Heart right ventricle (tissue), 16 donors: Measurements from ENCODE around the gene CHRNA4. TPM values are rescaled to one million over a fixed set of nuclear protein-coding genes. Genes with fewer than 3 reads are reported as not detected.

Source experiments
- ATAC-seq, 8 donors: fragments of 200-7000 bp; cut with Tn5 transposase; one replicate each; pipeline ENCODE4 v1.9.1; 2020; ENCODE audit warnings: mild to moderate bottlenecking in 8 of 8, moderate library complexity in 8 of 8, moderate number of reproducible peaks in 1 of 8
- DNase-seq, 2 donors: peaks; one replicate each; pipeline ENCODE4 v3.0.0-alpha.2; 2020
- H3K27ac ChIP-seq, 10 donors: fragments of 200-600 bp; sonication (generic) in 2 of 10; one replicate each; pipeline versions ENCODE4 v1.5.0 to v1.8.0; 2020 to 2022; ENCODE audit warnings: mild to moderate bottlenecking in 3 of 10
- H3K27me3 ChIP-seq, 7 donors: fragments of 200-600 bp; one replicate each; pipeline ENCODE4 v1.8.0; 2021 to 2022; ENCODE audit warnings: mild to moderate bottlenecking in 2 of 7
- H3K36me3 ChIP-seq, 9 donors: fragments of 200-600 bp; sonication (generic) in 1 of 9; one replicate each; pipeline versions ENCODE4 v1.5.0 to v1.8.0; 2020 to 2022; ENCODE audit warnings: mild to moderate bottlenecking in 2 of 9
- H3K4me1 ChIP-seq, 9 donors: fragments of 200-600 bp; sonication (generic) in 1 of 9; one replicate each; pipeline versions ENCODE4 v1.5.0 to v1.8.0; 2020 to 2022; ENCODE audit warnings: mild to moderate bottlenecking in 4 of 9
- H3K4me3 ChIP-seq, 10 donors: fragments of 200-600 bp; sonication (generic) in 2 of 10; one replicate each; pipeline versions ENCODE4 v1.5.0 to v1.8.0; 2020 to 2022; ENCODE audit warnings: mild to moderate bottlenecking in 7 of 10, moderate library complexity in 2 of 10
- H3K9me3 ChIP-seq, 11 donors: fragments of 200-600 bp in 10 of 11; sonication (generic) in 2 of 11; one replicate each; pipeline versions ENCODE4 v1.5.0 to v1.8.0; 2013 to 2022; ENCODE audit warnings: mild to moderate bottlenecking in 2 of 11, control low read depth in 1 of 11, moderate library complexity in 1 of 11
- CTCF ChIP-seq, 9 donors: fragments of 200-600 bp; sonication (generic) in 2 of 9; IDR thresholded peaks; one replicate each; pipeline versions ENCODE4 v1.5.0 to v1.8.0; 2021 to 2022; ENCODE audit warnings: antibody characterized with exemption in 9 of 9, mild to moderate bottlenecking in 5 of 9, moderate library complexity in 1 of 9
- WGBS, 2 donors: extraction: QIAGEN DNeasy Blood & Tissue Kit; methylation state at CpG; one replicate each; pipeline ENCODE4 v1.1.7; 2013; ENCODE audit warnings: inconsistent platforms in 1 of 2; 5-methylcytosine and 5-hydroxymethylcytosine counted together
- intact Hi-C, 10 donors: fragments of 100-400 bp; cut with DNase I; formaldehyde crosslinking; loops; one replicate each; pipeline versions ENCODE4 v1.11.1 to v1.14.2; 2022
- polyA plus RNA-seq, 2 donors: library from polyadenylated mRNA; stranded (reverse); fragments of 200-250 nt; gene quantifications; one replicate each; pipeline ENCODE4 v1.2.3, GENCODE V29; 2013
- total RNA-seq, 10 donors: library from RNA; stranded (reverse); fragmentation: NEBNext Ultra II Directional in 3 of 10; extraction: Animal tissue kit (Norgen Biotek cat#: 25700) in 3 of 10; gene quantifications; one replicate each; pipeline versions ENCODE4 v1.2.1 to v1.2.4, GENCODE V29; 2021 to 2023
- donor health status: Arrhythmogenic right ventricular cardiomyopathy.
- donor health status: ischemic (EF 13 %, LVEDD 7.1; RV severe dilation, severe dysfunction).
- donor health status: healthy with polysubstance abuse.
- donor health status: DM: no; HTN: yes; CAD: no.
- donor health status: DM: no; HTN: no; CAD: no.
- donor health status: ischemic (EF 25% LVEDD 6.9; RV normal size, moderate dysfunction).
- donor health status: ischemic (EF 25% LVEDD 5.7; RV mildly dilated, moderate dysfunction).
- donor health status: healthy.
- donor health status: DM: yes; HTN: yes; CAD: no.
- donor health status: Ischemic cardiomyopathy.
- donor health status: ischemic (EF 35%, LVEDD 5.7; RV mildly dilated, moderate dysfunction).
- donor health status: nonischemic (EF 11% LVEDD 7.7; RV severe dilation, severe dysfunction).
- donor health status: DM: yes; HTN: yes; CAD: no.
- donor health status: PGD.
- donor health status: ischemic (EF 29% LVEDD 5.4; RV normal size, mild dysfunction).
- donor health status: nonischemic (EF 23%, LVEDD 6.1; RV moderate dilation, normal function).

Gene CHRNA4
- total and polyA plus RNA-seq, 12 donors: 0.06 to 1.5 (median 0.90) TPM; not detected in 4

GRCh38 chr20:63333241-63333836 is 27.8 kb downstream of the CHRNA4 start:
- H3K27me3 ChIP-seq: peaks cover 0 to 61% (median 46%) of the 10 kb centered on the region in 7 donors
- DNase-seq (peak in 1 of 2 donors; percentile 11), ATAC-seq (no peak)
- no peak overlapping the region for H3K4me3 ChIP-seq
- peaks cover 0 to 9% (median 0%) of the 10 kb centered on the region in 11 donors for H3K9me3 ChIP-seq
- 88 to 89% methylated on average over 19 of the region's 19 CpGs for WGBS, 2 donors
- no peak overlapping the region for H3K27ac ChIP-seq
- no peaks in the 10 kb centered on the region for H3K36me3 ChIP-seq
- TF ChIP-seq CTCF (IDR thresholded peaks at IDR 0.05): no peak
- H3K4me1 ChIP-seq: peaks cover 0 to 5% (median 0%) of the 10 kb centered on the region in 9 donors
- intact Hi-C loops: no loop called here

GRCh38 chr20:63332488-63333240 is 28.5 kb downstream of the CHRNA4 start:
- Histone ChIP-seq H3K36me3 (no peaks in the 10 kb centered on the region), H3K4me3 (no peak overlapping the region), H3K27me3 (peaks cover 0 to 59% (median 42%) of the 10 kb centered on the region in 7 donors), H3K9me3 (peaks cover 0 to 9% (median 0%) of the 10 kb centered on the region in 11 donors), H3K27ac (no peak overlapping the region), H3K4me1 (peaks cover 0 to 5% (median 0%) of the 10 kb centered on the region in 9 donors)
- ATAC-seq (no peak), DNase-seq (no peak)
- WGBS, 2 donors: 88 to 90% methylated on average over 22 of the region's 22 CpGs
- intact Hi-C loops: no loop called here
- no peak for TF ChIP-seq CTCF (IDR thresholded peaks at IDR 0.05)

- Histone ChIP-seq H3K36me3 (no peaks in the 10 kb centered on the region), H3K27me3 (peaks cover 0 to 51% (median 36%) of the 10 kb centered on the region in 7 donors), H3K4me3 (no peak overlapping the region), H3K27ac (no peak overlapping the region), H3K9me3 (peaks cover 0 to 14% (median 0%) of the 10 kb centered on the region in 11 donors), H3K4me1 (peaks cover 0 to 5% (median 0%) of the 10 kb centered on the region in 9 donors)
- no peak for DNase-seq
- no peak for TF ChIP-seq CTCF (IDR thresholded peaks at IDR 0.05)
- WGBS, 2 donors: 96% methylated on average over 8 of the region's 8 CpGs
- no peak for ATAC-seq
- intact Hi-C loops: no loop called here
Measured at GRCh38 chr20:63331741-63332400, 29.3 kb downstream of the CHRNA4 start.

GRCh38 chr20:63330940-63331339 is 30.2 kb downstream of the CHRNA4 start:
- Histone ChIP-seq H3K4me3 (no peak overlapping the region), H3K27ac (no peak overlapping the region), H3K9me3 (peaks cover 0 to 20% (median 0%) of the 10 kb centered on the region in 11 donors), H3K4me1 (peaks cover 0 to 5% (median 0%) of the 10 kb centered on the region in 9 donors), H3K36me3 (no peaks in the 10 kb centered on the region), H3K27me3 (peaks cover 0 to 43% (median 30%) of the 10 kb centered on the region in 7 donors)
- WGBS, 2 donors: 70 to 73% methylated on average over 13 of the region's 13 CpGs
- intact Hi-C loops: no loop called here
- DNase-seq (no peak), ATAC-seq (no peak)
- no peak for TF ChIP-seq CTCF (IDR thresholded peaks at IDR 0.05)
